ENCODE results near the gene IMPDH1.

- TF ChIP-seq, protein P1, sequence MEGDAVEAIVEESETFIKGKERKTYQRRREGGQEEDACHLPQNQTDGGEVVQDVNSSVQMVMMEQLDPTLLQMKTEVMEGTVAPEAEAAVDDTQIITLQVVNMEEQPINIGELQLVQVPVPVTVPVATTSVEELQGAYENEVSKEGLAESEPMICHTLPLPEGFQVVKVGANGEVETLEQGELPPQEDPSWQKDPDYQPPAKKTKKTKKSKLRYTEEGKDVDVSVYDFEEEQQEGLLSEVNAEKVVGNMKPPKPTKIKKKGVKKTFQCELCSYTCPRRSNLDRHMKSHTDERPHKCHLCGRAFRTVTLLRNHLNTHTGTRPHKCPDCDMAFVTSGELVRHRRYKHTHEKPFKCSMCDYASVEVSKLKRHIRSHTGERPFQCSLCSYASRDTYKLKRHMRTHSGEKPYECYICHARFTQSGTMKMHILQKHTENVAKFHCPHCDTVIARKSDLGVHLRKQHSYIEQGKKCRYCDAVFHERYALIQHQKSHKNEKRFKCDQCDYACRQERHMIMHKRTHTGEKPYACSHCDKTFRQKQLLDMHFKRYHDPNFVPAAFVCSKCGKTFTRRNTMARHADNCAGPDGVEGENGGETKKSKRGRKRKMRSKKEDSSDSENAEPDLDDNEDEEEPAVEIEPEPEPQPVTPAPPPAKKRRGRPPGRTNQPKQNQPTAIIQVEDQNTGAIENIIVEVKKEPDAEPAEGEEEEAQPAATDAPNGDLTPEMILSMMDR (IDR thresholded peaks at IDR 0.05), result no peak
- no peak for TF ChIP-seq POLR2AphosphoS5 (IDR thresholded peaks at IDR 0.05)
These were observed 14.0 kb downstream of the IMPDH1 start for GRCh38 chr7:128395748-128396147.
